Fibroblast of skin of abdomen (primary cell): ENCODE measurements around the gene GTF2A1L. TPM values are rescaled to one million over a fixed set of nuclear protein-coding genes. Genes with fewer than 3 reads are reported as not detected.
"Not testable (repeated sequence)": the region's sequence is repeated elsewhere in the genome, so short reads cannot be mapped to it uniquely, and the experiment has no call there.

Experiments used
- DNase-seq: peaks from one replicate; pipeline ENCODE4 v3.0.0-alpha.2; 2013
- polyA plus RNA-seq, 2 experiments: library from polyadenylated mRNA; unstranded; fragments of 120-200 nt; gene quantifications; one replicate each; pipeline ENCODE4 v1.2.1, GENCODE V29; 2013; ENCODE audit not compliant: insufficient read length in 2 of 2

GTF2A1L gene
- 0.35 TPM for polyA plus RNA-seq (2013, experiment 1 of 2; ENCODE audit: insufficient read length)
- polyA plus RNA-seq (2013, experiment 2 of 2; ENCODE audit: insufficient read length): 0.26 TPM

- no peak for DNase-seq
These were observed at the start of gene GTF2A1L for GRCh38 chr2:48617618-48618017. Gene GTF2A1L (plus strand): TSS chr2:48617856. CDS start chr2:48617875, 19 bp downstream.

- DNase-seq: no peak
These were observed 49.1 kb upstream of the GTF2A1L start for GRCh38 chr2:48568547-48568946.

GRCh38 chr2:48569433-48569832, 48.2 kb upstream of the GTF2A1L start:
- DNase-seq: peak; percentile 18

GRCh38 chr2:48572816-48573215, 44.8 kb upstream of the GTF2A1L start:
- no peak for DNase-seq

- DNase-seq: no peak
These were observed 43.0 kb upstream of the GTF2A1L start for GRCh38 chr2:48574353-48575287.

GRCh38 chr2:48578313-48578712, 39.3 kb upstream of the GTF2A1L start:
- DNase-seq: no peak

- DNase-seq: no peak
These were observed 33.7 kb upstream of the GTF2A1L start for GRCh38 chr2:48583961-48584360.

- no peak for DNase-seq
These were observed 33.1 kb upstream of the GTF2A1L start for GRCh38 chr2:48584551-48584950.

- DNase-seq: no peak
These were observed 31.2 kb upstream of the GTF2A1L start for GRCh38 chr2:48586433-48586832.

GRCh38 chr2:48587560-48587959, 30.1 kb upstream of the GTF2A1L start:
- DNase-seq: no peak

GRCh38 chr2:48587961-48588360, 29.7 kb upstream of the GTF2A1L start:
- DNase-seq: no peak

GRCh38 chr2:48588745-48589144, 28.9 kb upstream of the GTF2A1L start:
- no peak for DNase-seq

- DNase-seq: peak; percentile 44
These were observed 28.4 kb upstream of the GTF2A1L start for GRCh38 chr2:48589170-48589767.

GRCh38 chr2:48590017-48590416, 27.6 kb upstream of the GTF2A1L start:
- DNase-seq: no peak

GRCh38 chr2:48592067-48592466, 25.6 kb upstream of the GTF2A1L start:
- DNase-seq: no peak

- not testable (repeated sequence) for DNase-seq
These were observed 20.9 kb upstream of the GTF2A1L start for GRCh38 chr2:48596751-48597150.

GRCh38 chr2:48597492-48597891, 20.2 kb upstream of the GTF2A1L start:
- DNase-seq: no peak

GRCh38 chr2:48600204-48600813, 17.3 kb upstream of the GTF2A1L start:
- peak; percentile 45 for DNase-seq

- DNase-seq: peak; percentile 66
These were observed 16.7 kb upstream of the GTF2A1L start for GRCh38 chr2:48600917-48601316.

- peak; percentile 20 for DNase-seq
These were observed 16.3 kb upstream of the GTF2A1L start for GRCh38 chr2:48601349-48601748.

GRCh38 chr2:48605482-48606175, 12.0 kb upstream of the GTF2A1L start:
- DNase-seq: no peak

- DNase-seq: peak; percentile 19
These were observed 10.2 kb upstream of the GTF2A1L start for GRCh38 chr2:48607307-48608014.
